ENCODE measurements around the gene SIGLEC15. TPM values are rescaled to one million over a fixed set of nuclear protein-coding genes. Genes with fewer than 3 reads are reported as not detected.

SIGLEC15 gene
- total RNA-seq, 1 experiment from 2014 or later, result 0.13 TPM

DNA sequence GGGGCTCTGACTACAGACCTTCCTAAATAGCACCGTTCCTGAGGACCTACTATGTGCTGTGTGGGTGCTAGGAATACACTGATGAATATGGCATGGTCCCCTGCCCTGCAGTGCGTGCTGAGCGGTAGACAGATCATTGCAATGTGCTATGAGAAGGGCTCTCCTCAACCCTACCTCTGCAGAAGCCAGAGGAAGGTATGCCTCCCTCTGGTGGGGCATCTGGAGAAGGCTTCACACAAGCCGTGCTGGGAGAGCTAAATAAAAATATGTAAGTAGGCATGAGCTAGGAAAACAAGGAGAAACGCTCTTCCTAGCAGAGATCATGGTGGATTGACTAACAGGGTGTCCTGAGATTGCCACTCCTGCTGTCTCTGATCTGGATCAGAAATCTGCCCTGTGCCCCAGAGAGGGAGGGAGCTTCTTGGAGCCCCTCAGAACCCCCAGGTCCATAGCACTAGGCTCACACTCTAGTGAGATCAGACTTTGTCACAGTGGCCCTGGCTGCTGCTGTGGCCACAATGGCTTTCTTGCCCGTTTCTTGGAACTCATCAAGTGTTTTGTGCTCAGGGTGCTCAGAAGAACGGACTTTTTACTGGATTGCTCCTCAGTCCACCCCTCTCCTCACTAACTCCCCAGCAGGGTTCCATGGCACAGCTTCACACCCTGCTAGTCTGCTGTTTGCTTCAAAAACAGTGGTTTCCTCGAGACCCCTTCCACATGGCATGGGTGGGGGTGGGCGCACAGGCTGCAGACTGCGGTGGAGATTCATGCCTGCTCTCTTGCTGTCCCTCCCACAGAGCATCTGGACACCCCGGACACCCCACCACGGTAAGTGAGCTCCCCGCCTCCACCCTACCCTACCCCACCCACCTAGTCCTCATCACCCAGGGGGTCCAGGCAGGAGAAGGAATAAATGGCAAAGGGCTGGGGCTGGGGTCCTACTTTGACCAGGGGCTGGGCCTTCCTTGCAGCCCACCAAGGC is 14.2 kb downstream of the SIGLEC15 start:
- Histone ChIP-seq H3K79me2 (ENCODE audit: insufficient read depth, low read length) (no peaks in the 10 kb centered on the region), H3K27me3 (ENCODE audit: insufficient read depth, low read length) (peaks cover 4% of the 10 kb centered on the region; the same call in 1 of the 2 replicates), H3K4me2 (ENCODE audit: insufficient read depth, insufficient read length, low read length) (no peak overlapping the region), H3K79me1 (ENCODE audit: insufficient read depth, low read depth, low read length, poor library complexity, severe bottlenecking) (no peaks in the 10 kb centered on the region), H3K56ac (ENCODE audit: insufficient read length, low read depth, low read length) (no peak overlapping the region), H3K9me3 (ENCODE audit: control insufficient read depth, low read depth, low read length) (no peaks in the 10 kb centered on the region), H4K8ac (replicated peaks; ENCODE audit: insufficient read length, low read depth, low read length) (no peak overlapping the region), H2BK12ac (ENCODE audit: insufficient read length, low read depth, low read length) (no peak overlapping the region), H3K9ac (ENCODE audit: extremely low read depth, insufficient read length, low read length) (no peak overlapping the region), H3K4me1 (ENCODE audit: insufficient read depth, low read length) (0 out of 2 replicates have a peak, but pooled peaks cover 4% of the 10 kb centered on the region), H2BK120ac (ENCODE audit: low read depth, low read length, poor library complexity, severe bottlenecking) (no peak overlapping the region), H2BK5ac (ENCODE audit: insufficient read length, low read length) (no peak overlapping the region), H2AFZ (ENCODE audit: low read length) (no peak overlapping the region), H3T11ph (ENCODE audit: low read length) (no peak overlapping the region), H3K23me2 (ENCODE audit: insufficient read length, low read depth, low read length, poor library complexity, severe bottlenecking) (no peaks in the 10 kb centered on the region), H4K20me1 (ENCODE audit: control insufficient read depth, insufficient read depth, insufficient read length) (no peaks in the 10 kb centered on the region), H4K5ac (ENCODE audit: insufficient read length, low read depth, low read length) (no peak overlapping the region), H3K23ac (ENCODE audit: insufficient read length, low read depth, low read length) (no peak overlapping the region), H3K14ac (ENCODE audit: insufficient read depth, low read length) (no peak overlapping the region), H2BK15ac (ENCODE audit: low read depth, low read length) (no peak overlapping the region), H2BK20ac (ENCODE audit: low read depth, low read length, poor library complexity, severe bottlenecking) (no peak overlapping the region), H2AK5ac (ENCODE audit: insufficient read length, low read length) (no peak overlapping the region), H3K27ac (ENCODE audit: insufficient read length, low read depth, low read length) (no peak overlapping the region), H3K18ac (ENCODE audit: insufficient read length, low read depth, low read length) (no peak overlapping the region), H4K91ac (ENCODE audit: insufficient read length, low read depth, low read length) (no peak overlapping the region), H3K4ac (ENCODE audit: low read depth, low read length) (no peak overlapping the region)
- H3K36me3 Mint-ChIP-seq (ENCODE audit: insufficient read depth in 1 of 3, low read depth in 3 of 3), result no peaks in the 10 kb centered on the region
- no peaks in the 10 kb centered on the region for H3K9me3 Mint-ChIP-seq
- peaks cover 42% of the 10 kb centered on the region for H3K27me3 Mint-ChIP-seq (ENCODE audit: low read depth)
- WGBS (ENCODE audit: extremely low coverage, insufficient read length, low lambda C conversion rate), result no CpG with 5 or more reads among the region's 13 CpGs
- TF ChIP-seq, protein P1, sequence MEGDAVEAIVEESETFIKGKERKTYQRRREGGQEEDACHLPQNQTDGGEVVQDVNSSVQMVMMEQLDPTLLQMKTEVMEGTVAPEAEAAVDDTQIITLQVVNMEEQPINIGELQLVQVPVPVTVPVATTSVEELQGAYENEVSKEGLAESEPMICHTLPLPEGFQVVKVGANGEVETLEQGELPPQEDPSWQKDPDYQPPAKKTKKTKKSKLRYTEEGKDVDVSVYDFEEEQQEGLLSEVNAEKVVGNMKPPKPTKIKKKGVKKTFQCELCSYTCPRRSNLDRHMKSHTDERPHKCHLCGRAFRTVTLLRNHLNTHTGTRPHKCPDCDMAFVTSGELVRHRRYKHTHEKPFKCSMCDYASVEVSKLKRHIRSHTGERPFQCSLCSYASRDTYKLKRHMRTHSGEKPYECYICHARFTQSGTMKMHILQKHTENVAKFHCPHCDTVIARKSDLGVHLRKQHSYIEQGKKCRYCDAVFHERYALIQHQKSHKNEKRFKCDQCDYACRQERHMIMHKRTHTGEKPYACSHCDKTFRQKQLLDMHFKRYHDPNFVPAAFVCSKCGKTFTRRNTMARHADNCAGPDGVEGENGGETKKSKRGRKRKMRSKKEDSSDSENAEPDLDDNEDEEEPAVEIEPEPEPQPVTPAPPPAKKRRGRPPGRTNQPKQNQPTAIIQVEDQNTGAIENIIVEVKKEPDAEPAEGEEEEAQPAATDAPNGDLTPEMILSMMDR (conservative IDR thresholded peaks at IDR 0.05), result peak; percentile 74
- DNase-seq, result peak; percentile 72
- H3K27ac Mint-ChIP-seq, result no peak overlapping the region
- peaks cover 27 to 36% of the 10 kb centered on the region in 2 experiments for H3K4me1 Mint-ChIP-seq
- peak overlapping the region in 1 of 2 experiments; percentile 43; a peak in 1 of 5 replicates for H3K4me3 Mint-ChIP-seq

Measured in H9 (cell line).